B cell (primary cell): ENCODE measurements around the gene SPPL2B. TPM values are rescaled to one million over a fixed set of nuclear protein-coding genes. Genes with fewer than 3 reads are reported as not detected.

ENCODE experiments used
- ATAC-seq: fragments of 200-7000 bp; cut with Tn5 transposase; one replicate; pipeline ENCODE4 v1.10.0; 2021; ENCODE audit warnings: low read depth, mild to moderate bottlenecking, moderate number of reproducible peaks, moderate library complexity
- CTCF ChIA-PET: fragments of 350-600 bp; sonication (Branson Sonifier 250); formaldehyde crosslinking; loops from one replicate; lab custom pipeline; 2021; ENCODE audit warnings: antibody characterized with exemption, inconsistent platforms; lab: Charles Lee
- POLR2A ChIA-PET: fragments of 350-600 bp; sonication (Branson Sonifier 250); formaldehyde crosslinking; loops from one replicate; lab custom pipeline; 2021; ENCODE audit warnings: antibody characterized with exemption; lab: Charles Lee
- DNase-seq: peaks from one replicate; pipeline ENCODE4 v3.0.0; 2013
- H2AFZ ChIP-seq: 2 replicates; pipeline ENCODE4 v1.6.1; 2012; ENCODE audit warnings: mild to moderate bottlenecking, low read depth, low read length; ENCODE audit not compliant: insufficient read depth, poor library complexity, severe bottlenecking
- H3K27ac ChIP-seq, 2 donors: 1 replicate in 1 of 2; 2 replicates in 1 of 2; pipeline ENCODE4 v1.5.1; 2012 to 2013; ENCODE audit warnings: low read length in 2 of 2, mild to moderate bottlenecking in 2 of 2, moderate library complexity in 1 of 2
- H3K27me3 ChIP-seq, 4 experiments: fragments of 200-600 bp in 1 of 4; sonication (generic) in 1 of 4; replicated peaks in 1 of 4; 1 replicate in 2 of 4; 2 replicates in 2 of 4; pipeline versions ENCODE4 v1.6.1 to v1.7.0; 2013 to 2016; ENCODE audit warnings: low read length in 3 of 4, mild to moderate bottlenecking in 2 of 4, mixed read lengths in 1 of 4, moderate library complexity in 1 of 4; ENCODE audit not compliant: insufficient read depth in 4 of 4, control insufficient read depth in 3 of 4; ENCODE audit errors: control extremely low read depth in 1 of 4
- H3K36me3 ChIP-seq, 2 experiments: replicated peaks in 1 of 2; 1 replicate in 1 of 2; 2 replicates in 1 of 2; pipeline versions ENCODE4 v1.6.1 to v1.7.1; 2013; ENCODE audit warnings: low read length in 1 of 2; ENCODE audit not compliant: insufficient read depth in 2 of 2, control insufficient read depth in 1 of 2; ENCODE audit errors: control extremely low read depth in 1 of 2, extremely low read depth in 1 of 2
- H3K4me1 ChIP-seq, 2 donors: fragments of 200-600 bp in 1 of 2; sonication (generic) in 1 of 2; 1 replicate in 1 of 2; 2 replicates in 1 of 2; pipeline versions ENCODE4 v1.5.1 to v1.6.1; 2013 to 2017; ENCODE audit warnings: low read length in 2 of 2; ENCODE audit not compliant: control insufficient read depth in 2 of 2, insufficient read depth in 2 of 2
- H3K4me2 ChIP-seq: replicated peaks from 2 replicates; pipeline ENCODE3; 2012; ENCODE audit warnings: mild to moderate bottlenecking, low read depth, low read length; ENCODE audit not compliant: poor library complexity, severe bottlenecking
- H3K4me3 ChIP-seq, 5 experiments: fragments of 200-600 bp in 1 of 5; sonication (generic) in 1 of 5; 1 replicate in 3 of 5; 2 replicates in 2 of 5; pipeline versions ENCODE4 v1.5.1 to v1.7.0; 2011 to 2016; ENCODE audit warnings: low read length in 4 of 5, mild to moderate bottlenecking in 4 of 5, low read depth in 2 of 5, control low read depth in 1 of 5, moderate library complexity in 1 of 5; ENCODE audit not compliant: insufficient read depth in 1 of 5; ENCODE audit errors: control extremely low read depth in 1 of 5, extremely low read depth in 1 of 5
- H3K79me2 ChIP-seq: fragments of 200-600 bp; sonication (generic); one replicate; pipeline ENCODE4 v1.6.0; 2016; ENCODE audit warnings: low read length; ENCODE audit not compliant: control insufficient read depth, insufficient read depth
- H3K9ac ChIP-seq: fragments of 200-600 bp; sonication (generic); 2 replicates; pipeline ENCODE4 v1.6.1; 2017; ENCODE audit warnings: mild to moderate bottlenecking, low read length, moderate library complexity
- H3K9me3 ChIP-seq, 3 donors: one replicate each; pipeline versions ENCODE4 v1.6.1 to v1.7.1; 2013; ENCODE audit warnings: low read length in 2 of 3; ENCODE audit not compliant: control insufficient read depth in 2 of 3, insufficient read depth in 1 of 3; ENCODE audit errors: control extremely low read depth in 1 of 3
- H4K20me1 ChIP-seq: 2 replicates; pipeline ENCODE4 v1.6.0; 2012; ENCODE audit warnings: mild to moderate bottlenecking, low read length; ENCODE audit not compliant: insufficient read depth, control insufficient read depth, poor library complexity, severe bottlenecking
- H3K27ac Mint-ChIP-seq: one replicate; pipeline ENCODE4 v1.8.0; 2021; ENCODE audit warnings: mixed read lengths
- H3K27me3 Mint-ChIP-seq: one replicate; pipeline ENCODE4 v1.8.0; 2021; ENCODE audit warnings: mixed read lengths
- H3K4me1 Mint-ChIP-seq: one replicate; pipeline ENCODE4 v1.8.0; 2021; ENCODE audit warnings: mixed read lengths
- H3K4me3 Mint-ChIP-seq: one replicate; pipeline ENCODE4 v1.8.0; 2021; ENCODE audit warnings: mixed read lengths
- H3K9me3 Mint-ChIP-seq: one replicate; pipeline ENCODE4 v1.8.0; 2022; ENCODE audit warnings: mixed read lengths; ENCODE audit not compliant: insufficient read depth
- CTCF ChIP-seq: fragments of 200-600 bp; IDR thresholded peaks from one replicate; pipeline ENCODE4 v1.8.0; 2022; ENCODE audit warnings: antibody characterized with exemption, mild to moderate bottlenecking
- EZH2 ChIP-seq: IDR thresholded peaks from 2 replicates; pipeline ENCODE4 v1.6.1; 2012; ENCODE audit warnings: borderline replicate concordance, low read depth, mild to moderate bottlenecking, moderate library complexity, low read length; ENCODE audit not compliant: insufficient read depth, poor library complexity, severe bottlenecking
- WGBS: methylation state at CpG from one replicate; pipeline ENCODE4 v1.1.5; 2013; ENCODE audit warnings: missing lambda C conversion rate; ENCODE audit not compliant: insufficient coverage; 5-methylcytosine and 5-hydroxymethylcytosine counted together
- intact Hi-C: fragments of 100-400 bp; cut with micrococcal nuclease; formaldehyde crosslinking; loops from one replicate; pipeline ENCODE4 v1.10.0; 2022
- polyA plus RNA-seq: library from polyadenylated mRNA; depleted of rRNA; stranded (reverse); fragments of >200 nt; gene quantifications from 2 replicates; pipeline ENCODE4 v1.2.3, GENCODE V29; 2012
- total RNA-seq, 2 donors: library from RNA; stranded (reverse); fragments of 120-200 nt in 1 of 2; gene quantifications; 1 replicate in 1 of 2; 2 replicates in 1 of 2; pipeline versions ENCODE4 v1.2.3 to v1.2.4, GENCODE V29; 2013 to 2022

The SPPL2B gene
- total and polyA plus RNA-seq, 2 donors (not counting 1 experiment from before 2014, with no cell fraction given), result 415 to 479 TPM

DNA sequence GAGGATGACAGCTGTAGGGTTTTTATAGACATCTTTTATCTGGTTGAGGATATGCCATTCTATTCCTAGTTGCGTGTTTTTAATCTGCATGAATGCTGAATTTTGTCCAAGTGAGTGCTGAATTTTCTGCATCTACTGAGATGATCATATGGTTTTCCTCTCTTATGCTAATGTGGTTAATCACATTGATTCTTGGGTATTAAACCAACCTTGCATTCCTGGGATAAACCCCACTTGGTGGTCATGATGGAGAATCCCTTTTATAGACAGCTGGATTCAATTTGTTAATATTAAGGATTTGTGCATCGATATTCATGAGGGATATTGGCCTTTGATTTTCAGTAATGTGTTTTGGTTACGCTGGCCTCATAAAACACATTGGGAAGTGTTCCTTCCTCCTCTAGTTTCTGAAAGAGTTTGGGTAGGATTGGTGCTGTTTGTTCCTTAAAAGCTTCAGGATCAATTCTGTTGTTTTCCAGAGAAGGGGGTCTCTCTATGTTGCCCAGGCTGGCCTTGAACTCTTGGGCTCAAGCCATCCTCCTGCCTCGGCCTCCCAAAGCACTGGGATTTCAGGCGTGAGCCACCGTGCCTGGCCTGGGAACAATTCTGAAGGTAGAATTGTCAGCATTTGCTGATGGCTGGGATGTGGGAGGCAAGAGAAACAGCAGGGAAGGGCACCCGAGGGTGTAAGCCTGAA lies 13.2 kb upstream of the SPPL2B start:
- Mint-ChIP-seq H3K27ac (peak overlapping the region; percentile 93), H3K4me1 (peaks cover 51% of the 10 kb centered on the region), H3K9me3 (peaks cover 3% of the 10 kb centered on the region), H3K27me3 (no peaks in the 10 kb centered on the region), H3K4me3 (peak overlapping the region; percentile 74)
- peak overlapping the region; percentile 63 for H3K4me2 ChIP-seq
- intact Hi-C loops, result loop anchor here (5.0 to 10.0 kb wide), 2 partner anchors 38 to 160 kb away; partner anchors contain the start of gene AP3D1
- no peaks in the 10 kb centered on the region for H3K36me3 ChIP-seq
- 77% methylated on average over 4 of the region's 7 CpGs for WGBS
- peaks cover 46 to 55% of the 10 kb centered on the region in 2 donors for H3K4me1 ChIP-seq
- H3K9ac ChIP-seq, result peak overlapping the region; percentile 31
- TF ChIP-seq CTCF (no peak), EZH2 (no peak)
- peak overlapping the region; percentile 62 to 75 for H3K27ac ChIP-seq
- CTCF ChIA-PET, result interaction anchor here (0.7 to 2.9 kb wide), 22 partner anchors 9 to 379 kb away, joined by 3 to 43 read pairs (median 5); partner anchors contain the start of genes AP3D1, LSM7, PLEKHJ1 and SF3A2
- no peaks in the 10 kb centered on the region for H4K20me1 ChIP-seq
- H3K79me2 ChIP-seq, result peaks cover 3% of the 10 kb centered on the region
- H3K9me3 ChIP-seq, result peaks cover 3 to 20% (median 8%) of the 10 kb centered on the region in 3 donors
- no peak for DNase-seq
- ATAC-seq, result no peak
- H3K27me3 ChIP-seq, result peaks cover 0 to 12% (median 4%) of the 10 kb centered on the region in 4 experiments
- H2AFZ ChIP-seq, result peak overlapping the region; percentile 60
- no peak overlapping the region for H3K4me3 ChIP-seq
- POLR2A ChIA-PET, result interaction anchor here (0.6 to 5.0 kb wide), 14 partner anchors 9 to 410 kb away, joined by 3 to 35 read pairs (median 6); partner anchors contain the start of genes LSM7 and SPPL2B
